K562 (cell line): ENCODE results near the gene KIZ.

Experiments used
- CBX8 ChIP-seq: fragments of 200-600 bp; sonication (generic); IDR thresholded peaks from 2 replicates; pipeline ENCODE4 v1.6.1; 2012; ENCODE audit warnings: borderline replicate concordance, mixed run types, low read depth, mild to moderate bottlenecking, moderate library complexity, mixed read lengths, low read length, control low read depth, inconsistent platforms; ENCODE audit not compliant: poor library complexity, severe bottlenecking; ENCODE audit errors: extremely low read depth
- CHD1 ChIP-seq: fragments of 200-600 bp; sonication (generic); IDR thresholded peaks from one replicate; pipeline ENCODE4 v1.6.1; 2012; ENCODE audit warnings: mild to moderate bottlenecking, moderate library complexity, low read length, inconsistent platforms
- NR3C1 ChIP-seq: sonication (generic); formaldehyde crosslinking; IDR thresholded peaks from 2 replicates; pipeline ENCODE4 v1.8.1; 2022; ENCODE audit warnings: missing genetic modification reagents

DNA sequence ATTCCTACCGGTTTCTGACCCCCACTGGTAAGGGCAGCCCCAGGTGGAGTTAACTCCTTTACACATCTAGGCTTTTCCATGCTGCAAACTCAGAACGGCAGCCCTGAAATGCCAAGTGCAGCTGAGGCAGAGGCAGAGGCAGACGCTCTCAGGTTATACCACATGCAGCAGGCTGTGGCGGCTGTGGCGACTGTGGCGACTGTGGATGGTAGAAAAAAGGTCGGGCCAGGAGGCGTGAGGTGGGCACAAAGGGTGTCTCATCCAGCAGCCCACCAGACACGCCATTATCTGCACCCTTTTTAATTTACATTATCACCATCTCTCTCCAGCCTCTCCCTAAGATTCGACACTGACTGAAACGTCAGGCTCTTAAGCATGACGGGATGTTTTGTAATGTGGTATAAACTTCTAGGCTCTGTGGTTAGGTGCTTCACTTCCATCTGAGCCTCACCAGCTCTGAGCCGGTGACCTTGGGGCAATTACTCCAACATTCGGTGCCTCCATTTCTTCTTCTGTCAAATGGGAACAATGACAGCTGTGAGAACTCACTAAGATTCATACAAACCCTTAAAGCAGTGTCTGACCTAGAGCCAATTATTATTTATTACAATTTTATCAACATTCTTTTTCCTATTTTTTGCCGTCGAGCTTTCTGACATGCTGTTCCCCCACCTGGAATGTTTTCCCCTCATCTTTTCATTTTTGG is 8.2 kb downstream of the KIZ start:
- TF ChIP-seq CHD1 (no peak), NR3C1 (no peak), CBX8 (no peak)
